ENCODE results near the gene SRXN1.

SRXN1 gene

DNA sequence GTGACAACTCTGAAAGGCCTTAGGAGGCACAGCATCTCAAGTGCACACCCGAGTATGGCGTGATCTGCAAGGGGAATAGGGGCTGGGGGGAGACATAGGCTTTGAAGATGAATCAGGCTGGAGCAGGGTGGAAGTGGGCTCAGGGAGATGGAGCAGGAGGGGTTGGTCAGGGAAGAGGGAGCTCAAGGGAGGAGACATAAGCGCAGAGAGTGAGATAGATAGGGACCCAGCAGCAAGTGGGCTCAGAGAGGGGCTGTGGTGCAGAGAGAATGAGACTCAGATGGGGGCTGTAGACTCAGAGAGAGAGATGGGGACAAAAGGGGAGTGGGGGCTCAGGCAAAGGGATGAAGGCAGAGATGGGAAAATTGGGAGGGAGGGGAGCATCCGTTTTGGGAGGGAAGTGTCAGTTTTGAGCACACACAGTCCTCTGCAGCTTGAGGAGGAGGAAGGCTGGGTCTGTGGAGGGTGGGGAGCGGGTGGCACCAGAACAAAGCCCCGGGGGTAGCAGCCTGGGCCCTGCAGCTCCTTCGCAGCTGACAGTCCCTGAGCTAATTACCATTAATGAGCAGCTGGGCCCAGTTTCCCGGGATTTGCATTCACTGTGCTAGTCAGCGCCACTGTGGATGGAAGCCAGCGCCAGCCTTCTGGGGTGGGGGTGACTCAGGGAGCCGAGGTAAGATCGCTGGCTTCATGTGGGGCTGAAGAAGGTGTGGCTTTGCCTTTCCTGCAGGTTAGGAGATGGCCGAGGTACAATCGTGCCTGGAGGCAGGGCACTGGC, 18.7 kb downstream of the SRXN1 start:
- DNase-seq: no peak

DNA sequence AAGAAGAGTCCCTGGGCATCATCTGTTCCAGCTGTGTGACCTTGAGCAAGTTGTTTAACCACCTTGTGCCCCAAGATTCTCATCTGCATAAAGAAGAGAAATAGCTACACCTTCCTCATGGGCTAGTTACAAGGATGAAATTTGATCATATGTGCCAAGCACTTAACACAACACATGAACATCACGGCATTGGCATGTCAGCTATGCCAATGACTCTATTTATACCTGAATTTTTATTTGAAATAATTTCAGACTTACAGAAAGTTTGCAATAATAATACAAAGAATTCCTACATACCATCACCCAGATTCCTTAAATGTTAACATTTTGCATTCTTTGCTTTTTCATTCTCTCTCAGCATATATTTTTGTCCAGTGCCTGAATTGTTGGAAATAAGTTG, 21.9 kb downstream of the SRXN1 start:
- DNase-seq: no peak

DNA sequence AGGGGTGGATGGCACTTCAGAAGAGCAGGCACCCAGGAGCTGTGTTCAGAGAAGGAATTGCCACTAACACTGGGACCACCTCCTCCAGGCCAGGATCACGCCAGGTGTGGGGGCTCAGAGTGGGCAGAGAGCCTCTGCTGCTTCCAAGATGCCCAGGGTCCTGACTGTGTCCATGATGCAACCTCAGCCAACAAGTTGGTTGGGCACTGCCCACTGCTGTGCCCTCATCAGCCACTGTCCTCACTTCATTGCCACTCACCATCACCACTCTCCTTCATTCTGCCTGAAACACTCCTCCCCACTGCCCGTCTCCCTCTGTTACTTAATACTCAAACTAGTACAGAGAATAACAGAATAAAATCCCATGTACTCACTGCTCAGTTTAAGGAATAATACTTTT, 26.4 kb downstream of the SRXN1 start:
- DNase-seq: no peak

DNA sequence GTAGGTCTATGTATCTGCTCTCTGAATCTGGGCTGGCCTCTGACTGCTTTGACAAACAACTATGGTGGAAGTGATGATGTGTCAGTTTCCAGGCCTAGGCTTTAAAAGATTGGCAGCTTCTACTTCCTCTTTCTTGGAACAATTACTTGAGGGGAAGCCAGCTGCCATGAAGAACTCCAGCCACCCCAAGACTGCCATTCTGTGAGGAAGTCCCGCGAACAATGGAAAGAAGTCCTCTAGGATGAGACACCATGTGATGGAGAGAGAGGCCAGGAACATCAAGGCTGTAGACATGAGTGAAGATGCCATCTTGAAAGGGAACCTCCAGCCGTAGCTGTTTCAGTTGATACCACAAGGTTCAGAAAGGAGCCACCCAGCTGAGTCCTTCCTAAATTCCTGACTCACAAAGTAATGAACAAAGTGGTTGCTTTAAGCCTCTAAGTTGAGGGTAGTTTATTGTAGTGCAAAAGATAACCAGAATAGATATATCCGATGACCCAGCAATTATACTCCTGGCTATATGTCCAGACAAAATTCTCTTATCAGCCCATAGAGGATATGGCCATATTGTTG, 27.6 kb downstream of the SRXN1 start:
- no peak for DNase-seq

DNA sequence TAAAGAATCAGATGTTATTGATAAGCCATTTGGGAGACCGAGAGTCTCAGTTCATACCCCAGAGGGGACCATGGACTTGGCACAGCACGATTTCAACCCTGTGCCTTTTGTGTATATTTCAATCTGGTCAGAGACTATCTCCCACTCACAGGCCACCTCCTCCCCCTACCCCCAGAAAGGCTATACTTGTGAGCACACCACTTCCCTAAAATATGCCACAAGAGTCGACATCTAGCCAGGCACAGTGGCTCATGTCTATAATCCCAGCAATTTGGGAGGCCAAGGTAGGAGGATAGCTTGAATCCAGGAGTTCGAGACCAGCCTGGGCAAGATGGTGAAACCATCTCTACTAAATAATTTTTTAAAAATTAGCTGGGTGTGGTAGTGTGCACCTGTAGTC, 29.3 kb downstream of the SRXN1 start:
- DNase-seq: no peak

DNA sequence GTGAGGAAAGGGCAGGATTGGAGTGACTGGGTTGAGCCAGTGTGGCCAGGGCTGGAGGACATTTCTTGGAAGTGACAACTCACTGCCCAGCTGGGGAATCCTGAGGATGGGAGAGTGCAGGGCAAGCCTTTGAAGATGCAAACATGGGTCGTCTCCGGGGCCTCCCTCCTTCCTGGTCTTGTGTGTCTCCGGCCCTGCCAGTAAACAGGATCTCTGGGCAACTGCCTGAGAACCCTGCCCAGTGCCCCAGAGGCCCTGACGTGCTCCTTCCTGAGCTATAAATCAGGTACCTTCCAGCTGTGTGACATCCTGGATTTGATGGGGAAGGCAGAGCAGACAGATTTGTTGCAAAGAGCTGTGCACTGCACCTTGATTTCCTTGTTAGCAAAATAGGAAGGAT, 30.0 kb downstream of the SRXN1 start:
- no peak for DNase-seq

DNA sequence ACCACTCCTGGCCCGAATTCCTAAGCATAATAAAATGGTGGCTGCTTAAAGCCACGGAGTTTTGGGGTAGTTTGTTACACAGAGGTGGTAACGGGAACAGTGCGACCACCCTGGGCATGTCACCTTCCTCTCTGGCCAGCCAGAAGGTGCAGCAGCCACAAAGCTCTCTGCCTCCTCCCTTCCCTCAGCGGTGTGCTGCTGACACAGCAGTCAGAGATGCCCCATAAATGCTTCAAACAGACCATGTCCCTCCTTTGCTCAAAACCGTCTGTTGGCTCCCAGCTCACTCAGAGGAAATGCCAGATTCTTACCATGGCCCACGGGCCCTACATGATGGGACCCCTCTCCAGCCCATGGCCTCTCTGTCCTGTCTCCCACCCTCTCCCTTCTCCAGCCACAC, 30.8 kb downstream of the SRXN1 start:
- no peak for DNase-seq

DNA sequence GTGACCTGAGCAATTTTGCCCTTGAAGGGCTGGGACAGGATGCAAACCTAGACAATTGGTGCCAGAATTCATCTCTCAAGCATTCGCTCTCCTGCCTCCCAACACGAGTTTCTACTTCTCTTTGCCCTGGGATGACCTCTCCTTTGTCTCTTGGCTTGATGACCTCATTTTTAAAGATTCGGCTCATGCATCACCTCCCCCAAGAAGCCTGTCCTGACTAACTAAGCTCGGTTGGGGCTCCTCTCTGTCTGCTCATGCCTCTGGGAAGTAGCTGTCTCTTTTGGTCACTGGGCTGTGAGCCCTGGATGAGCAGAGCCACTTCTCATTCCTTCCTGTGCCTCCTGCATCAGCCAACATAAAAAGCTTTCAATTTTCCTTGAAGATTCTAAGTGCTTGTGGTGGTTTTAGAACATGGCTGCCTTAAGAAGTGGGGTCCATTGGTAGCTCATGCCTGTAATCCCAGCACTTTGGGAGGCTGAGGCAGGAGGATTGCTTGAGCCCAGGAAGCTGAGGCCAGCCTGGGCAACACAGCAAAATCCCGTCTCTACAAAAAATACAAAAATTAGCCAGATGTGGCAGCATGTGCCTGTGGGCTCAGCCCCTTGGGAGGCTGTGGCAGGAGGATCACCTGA, 31.8 kb downstream of the SRXN1 start:
- no peak for DNase-seq

DNA sequence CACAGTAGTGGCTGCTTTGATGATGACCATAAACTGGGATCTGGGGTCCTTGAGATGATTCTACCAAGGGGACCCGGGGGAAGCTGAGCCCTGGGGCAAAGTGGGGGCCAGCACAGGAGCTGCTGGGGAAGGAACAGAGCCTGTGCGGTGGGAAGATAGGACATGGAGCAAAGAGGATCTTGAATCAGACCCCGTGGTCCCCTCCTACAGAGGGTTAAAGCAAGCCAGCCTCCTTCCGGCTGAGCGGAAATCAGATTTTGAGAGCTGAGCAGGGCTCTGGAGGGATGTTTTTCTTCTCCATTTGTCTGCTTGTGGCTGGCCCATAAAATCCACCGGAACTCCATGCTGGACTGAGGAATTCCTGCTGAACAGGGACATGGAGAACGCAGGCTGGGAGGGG, 32.8 kb downstream of the SRXN1 start:
- no peak for DNase-seq

DNA sequence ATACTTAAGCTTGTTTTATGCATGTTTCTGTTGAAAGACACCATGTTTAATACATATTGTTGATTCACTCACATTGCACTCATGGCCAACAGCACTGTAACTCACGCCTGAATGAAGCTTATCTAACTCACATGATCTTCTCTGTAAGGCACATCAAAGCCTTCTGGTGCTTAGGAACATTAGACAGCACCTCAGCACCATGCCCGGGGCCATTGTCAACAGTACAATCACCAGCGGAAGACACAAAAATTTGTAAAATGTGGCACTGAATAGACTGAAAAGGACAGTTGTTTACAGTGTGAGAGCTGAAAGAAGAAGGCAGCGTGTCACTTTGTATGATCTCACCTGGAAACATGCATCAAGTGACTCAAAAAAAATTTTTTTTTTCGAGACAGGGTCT, 34.0 kb downstream of the SRXN1 start:
- DNase-seq: no peak

DNA sequence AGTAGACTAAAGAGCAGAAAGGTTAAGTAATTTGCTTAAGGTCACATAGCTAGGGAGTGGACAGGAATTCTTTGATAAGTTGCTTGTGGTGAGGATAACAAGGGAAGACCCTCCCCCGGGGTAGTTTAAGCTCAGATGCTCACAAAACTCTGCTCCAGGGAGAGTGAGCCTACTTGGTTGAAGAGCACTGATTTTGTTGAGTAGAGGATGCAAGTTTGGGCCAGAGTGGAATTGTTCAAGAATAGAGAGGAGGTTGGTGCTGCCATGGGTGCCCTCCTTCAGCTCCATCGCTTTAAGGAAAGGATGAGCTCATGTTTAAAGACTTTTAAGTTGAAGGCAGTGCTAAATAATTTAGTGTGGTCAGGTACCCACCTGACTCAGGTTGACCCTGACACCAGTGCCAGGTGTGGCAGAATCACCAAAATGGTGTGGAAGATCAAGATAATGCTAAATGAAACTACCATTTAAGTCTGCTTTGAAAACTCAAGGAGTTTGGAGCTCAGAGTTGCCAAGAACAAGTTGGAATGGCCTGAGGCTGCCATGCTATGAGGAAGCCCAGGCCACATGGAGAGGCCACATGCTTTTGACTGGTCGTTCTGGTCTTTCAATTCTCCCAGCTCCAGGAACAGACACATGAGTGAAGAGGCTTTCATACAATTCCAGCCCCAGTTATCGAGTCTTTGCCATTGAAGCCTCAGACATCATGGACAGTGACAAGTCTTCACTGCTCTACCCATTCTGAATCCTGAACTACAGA, 34.9 kb downstream of the SRXN1 start:
- DNase-seq: no peak

DNA sequence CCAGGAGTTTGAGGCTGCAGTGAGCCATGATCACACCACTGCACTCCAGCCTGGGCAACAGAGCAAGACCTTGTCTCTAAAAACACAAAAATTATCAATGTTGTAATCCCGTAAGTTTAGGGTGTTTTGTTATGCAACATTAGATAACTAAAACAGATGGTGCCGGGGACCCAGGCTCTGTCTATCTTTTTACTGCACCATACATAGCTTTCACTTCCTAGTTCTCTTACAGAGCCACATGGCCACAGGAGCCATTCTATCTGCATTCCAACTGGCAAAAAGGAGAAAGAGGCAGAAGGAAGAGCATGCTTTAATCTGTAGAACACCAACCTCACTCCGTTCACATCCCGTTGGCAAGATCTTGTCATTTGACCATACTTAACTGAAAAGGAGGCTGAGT, 37.5 kb downstream of the SRXN1 start:
- DNase-seq: no peak

DNA sequence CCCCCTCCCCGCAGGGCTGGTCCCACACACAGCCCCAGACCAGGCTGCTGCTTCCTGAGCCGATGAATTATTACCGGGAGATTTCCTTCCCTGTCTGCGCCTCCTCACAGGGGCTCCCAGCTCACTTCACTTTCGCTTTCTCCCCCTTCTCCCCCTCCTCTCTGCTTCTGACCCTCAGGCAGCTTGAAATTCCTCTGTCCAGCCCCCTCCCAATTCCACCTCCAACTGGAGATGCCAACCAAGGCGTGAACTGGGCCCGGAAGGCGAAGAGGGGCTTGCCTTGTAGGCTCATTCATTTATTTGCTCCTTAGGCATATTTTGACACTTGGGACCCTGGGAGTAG, 41.2 kb downstream of the SRXN1 start:
- DNase-seq: no peak

DNA sequence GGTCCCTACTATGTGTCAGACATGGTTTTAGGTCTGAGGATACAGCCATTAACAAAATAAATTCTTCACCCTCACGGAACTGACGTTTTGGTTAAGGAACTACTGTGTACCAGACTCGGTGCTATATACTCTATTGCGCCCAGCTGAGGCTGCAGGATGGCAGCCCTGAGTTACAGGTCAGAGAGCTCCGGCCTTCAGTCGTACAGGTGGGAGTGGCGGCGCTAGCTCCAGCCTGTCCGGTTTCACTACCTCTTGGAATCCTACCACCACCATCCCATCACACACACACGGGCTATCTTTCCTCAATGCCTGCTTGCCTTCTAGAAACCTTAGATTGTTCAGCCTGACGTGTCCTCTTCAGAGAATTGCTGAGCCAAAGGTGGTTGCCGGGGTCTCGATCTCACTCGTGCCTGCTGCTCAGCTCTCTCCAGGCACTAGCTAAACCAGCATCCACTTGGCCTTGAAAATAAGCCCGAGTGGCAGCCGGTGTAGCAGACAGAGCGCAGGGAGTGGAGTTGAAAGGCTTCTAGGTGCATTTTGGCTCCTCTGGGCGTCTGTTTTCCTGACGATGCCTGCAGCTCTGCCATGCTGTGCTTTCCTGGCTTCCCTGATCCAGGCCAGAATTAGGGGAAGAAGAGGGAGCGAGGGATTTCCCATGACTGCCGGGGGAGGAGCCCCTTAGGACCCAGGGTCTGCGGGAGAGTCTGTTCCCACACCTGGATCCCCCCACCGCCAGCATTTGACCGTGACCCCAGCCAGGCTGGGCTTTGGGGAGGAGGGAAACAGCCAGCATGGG, 41.8 kb downstream of the SRXN1 start:
- DNase-seq: no peak

DNA sequence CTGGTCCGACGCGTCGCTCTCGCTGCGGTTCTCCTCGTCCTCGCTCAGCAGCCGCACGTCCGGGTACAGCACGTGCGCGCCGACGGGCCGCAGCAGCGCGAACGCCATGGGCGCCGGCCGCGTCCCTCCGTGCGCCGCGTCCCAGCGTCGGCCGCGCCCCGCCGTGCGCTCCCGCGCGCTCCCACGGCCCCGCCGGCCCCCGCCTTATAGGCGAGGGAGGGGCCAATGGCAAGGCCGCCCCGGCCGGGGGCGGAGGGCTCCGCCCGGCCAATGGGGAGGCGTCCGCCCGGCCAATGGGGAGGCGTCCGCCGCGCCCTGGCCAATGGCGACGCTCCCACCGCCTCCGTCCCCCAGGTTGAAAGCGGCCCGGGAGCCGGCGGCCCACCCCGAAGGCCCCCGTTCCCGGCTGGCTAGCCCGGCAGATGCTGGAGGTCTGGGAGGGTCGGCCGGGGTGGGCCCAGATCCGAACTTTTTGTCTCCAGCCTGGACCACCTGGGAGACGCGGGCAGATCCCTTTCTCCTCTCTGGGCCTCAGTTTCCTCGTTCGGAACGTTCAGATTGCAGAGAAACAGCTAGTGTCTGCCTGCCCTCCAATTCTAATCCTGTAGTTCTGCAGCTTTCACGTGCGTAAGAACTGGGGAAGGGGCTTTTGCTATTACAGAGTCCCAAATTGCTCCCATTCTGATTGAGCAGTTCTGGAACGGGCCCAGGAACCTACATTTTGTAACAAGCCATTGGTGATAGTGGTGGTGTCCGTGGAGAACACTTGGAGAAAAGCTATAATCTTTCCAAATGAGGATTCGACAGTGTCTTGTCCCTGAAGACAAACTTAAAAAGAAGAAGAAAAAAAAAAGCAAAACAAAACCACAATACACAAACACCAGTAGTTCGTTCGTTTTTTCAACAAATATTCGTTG, 42.6 kb downstream of the SRXN1 start, which contains the start of gene TCF15:
Gene TCF15, minus strand, starts transcription at position 180 of the 917 bp plus-strand sequence. Its CDS starts 72 bp downstream, at position 108.
- DNase-seq: no peak

DNA sequence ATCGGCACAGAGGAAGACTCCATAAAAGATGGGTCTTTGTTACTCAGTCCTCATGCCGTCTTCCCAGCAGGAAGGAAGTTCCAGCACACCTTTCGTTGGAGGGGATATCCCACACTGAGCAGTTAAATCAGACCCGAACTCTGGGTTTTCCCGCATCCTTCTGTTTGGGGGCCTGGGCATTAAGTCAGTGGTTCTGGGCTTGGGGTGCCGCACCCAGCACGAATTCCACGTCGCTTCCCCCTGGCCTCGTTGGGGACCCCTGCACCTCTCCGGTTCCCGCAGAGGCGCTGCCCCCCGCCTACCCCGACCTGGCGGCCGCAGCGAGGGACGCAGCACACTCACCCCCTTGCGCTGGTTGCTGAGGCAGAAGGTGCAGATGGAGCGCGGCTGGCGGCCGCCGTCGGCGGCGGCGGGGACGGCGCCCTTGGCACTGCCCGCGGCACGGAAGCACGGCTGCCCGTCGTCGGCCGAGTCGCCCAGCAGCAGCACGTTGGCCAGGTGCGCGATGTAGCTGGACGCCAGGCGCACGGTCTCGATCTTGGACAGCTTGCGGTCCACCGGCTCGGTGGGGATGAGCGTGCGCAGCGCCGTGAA, 43.5 kb downstream of the SRXN1 start:
- DNase-seq: no peak

DNA sequence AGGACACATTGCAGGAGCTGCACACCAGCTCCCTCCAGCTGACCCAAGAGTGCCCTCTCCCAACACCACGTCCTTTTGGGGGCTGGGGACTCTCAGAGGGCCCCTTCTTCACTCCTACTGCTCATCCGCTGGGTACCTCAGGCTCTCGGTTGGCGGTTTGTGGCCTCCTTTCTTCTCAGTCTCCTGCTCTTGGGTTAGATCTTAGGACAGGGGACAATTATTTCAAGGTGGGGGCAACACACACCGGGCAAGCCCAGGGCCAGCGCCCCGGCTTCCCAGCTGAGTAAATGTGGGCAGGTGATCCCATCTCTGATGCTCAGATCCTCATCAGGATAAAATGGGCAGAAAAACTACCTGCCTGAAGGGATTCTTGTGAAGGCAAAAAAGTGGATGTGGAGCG, 44.0 kb downstream of the SRXN1 start:
- no peak for DNase-seq

DNA sequence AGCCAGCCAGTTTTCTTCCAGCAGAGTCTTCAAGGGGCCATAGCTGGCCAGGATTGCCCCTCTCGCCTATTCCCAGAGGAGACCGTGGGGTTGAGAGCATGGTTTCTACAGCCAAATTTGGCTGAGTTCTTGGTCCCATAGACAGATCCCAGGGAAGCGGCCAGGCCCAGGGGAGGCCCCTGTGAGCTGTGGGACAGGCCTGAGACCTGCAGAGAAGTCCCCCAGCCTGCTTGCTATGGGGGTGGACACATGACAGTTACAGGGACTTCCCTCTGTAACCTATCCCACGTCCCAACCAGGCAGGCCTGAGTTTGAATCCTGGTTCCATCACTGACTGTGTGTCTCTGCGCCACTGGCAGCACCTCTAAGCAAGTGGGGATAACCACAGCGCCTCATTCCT, 45.5 kb downstream of the SRXN1 start:
- no peak for DNase-seq

DNA sequence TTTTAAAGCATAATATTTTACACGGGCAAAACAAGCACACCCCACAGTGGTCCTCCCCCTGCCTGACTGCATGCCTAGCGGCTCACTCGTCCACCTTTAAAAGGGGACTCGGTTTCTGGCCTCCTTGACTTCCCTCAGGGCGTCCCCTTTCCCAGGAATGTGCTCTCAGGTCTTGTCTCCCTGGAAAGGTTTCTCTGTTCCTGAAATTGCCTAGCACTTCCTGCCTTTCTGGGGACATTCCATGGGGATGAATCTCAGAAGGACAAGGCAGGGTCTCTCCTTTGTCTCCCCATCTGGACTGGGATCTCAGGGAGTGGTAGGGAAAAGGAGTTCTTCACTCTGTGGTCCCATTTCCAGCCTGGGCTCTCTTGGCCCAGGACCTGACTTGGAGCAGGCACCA, 47.8 kb downstream of the SRXN1 start:
- DNase-seq: no peak

DNA sequence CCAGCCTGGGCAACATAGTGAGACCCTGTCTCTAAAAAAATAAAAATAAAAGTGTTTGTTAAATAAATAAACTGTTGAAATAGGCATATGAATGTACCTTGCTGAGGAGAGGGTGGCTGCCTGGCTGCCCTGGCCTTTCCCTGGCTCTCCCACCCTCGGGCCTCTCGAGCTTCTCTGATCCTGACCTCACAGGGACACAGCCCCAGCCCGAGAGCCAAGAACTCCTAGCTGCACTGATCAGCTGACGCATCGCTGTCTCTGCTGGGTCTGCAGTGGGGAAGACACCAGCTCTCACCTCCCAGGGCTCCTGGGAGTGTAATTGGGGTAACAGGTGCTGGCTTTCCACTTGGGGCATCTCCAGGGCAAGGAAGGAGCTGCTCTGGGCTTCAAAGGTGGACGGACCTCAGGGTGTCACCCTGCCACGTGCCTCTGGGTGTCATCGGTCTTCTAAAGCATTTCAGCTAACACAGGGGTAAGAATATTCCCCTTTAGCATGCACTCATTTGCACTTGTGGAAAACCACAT, 49.8 kb downstream of the SRXN1 start:
- no peak for DNase-seq

All from CD4-positive, alpha-beta T cell treated with Interleukin-6 for 4 hours (primary cell).